ENCODE measurements around the gene CCDC148.

The CCDC148 gene

DNA sequence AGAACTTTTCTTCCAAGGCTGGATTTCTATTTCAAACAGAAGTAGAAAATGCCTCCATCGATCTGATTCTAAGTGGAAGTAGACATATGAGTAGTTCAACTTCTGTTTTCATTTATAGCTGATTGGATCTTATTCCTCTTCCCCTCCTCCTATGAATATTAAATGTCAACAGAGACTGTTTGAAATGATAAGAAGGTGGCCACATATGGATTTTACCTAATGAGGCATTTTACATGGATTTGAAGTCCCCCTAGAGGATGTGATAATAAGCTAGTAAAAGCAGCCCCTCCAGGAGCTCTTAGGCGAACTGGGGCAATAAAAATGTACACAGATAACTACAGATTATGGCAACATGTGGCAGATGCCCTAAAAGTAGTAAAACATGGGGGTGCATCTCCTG is 283.8 kb downstream of the CCDC148 start:
- ChIA-PET CTCF (interaction anchor here (0.5 to 2.1 kb wide), 6 partner anchors 26 to 148 kb away, joined by 3 to 6 read pairs (median 3); no protein-coding TSS in a partner anchor), POLR2A (no interaction called here)
- Histone ChIP-seq H3K27ac (ENCODE audit: extremely low read depth, low read depth, low read length) (no peak overlapping the region), H3K4me1 (ENCODE audit: control insufficient read depth, insufficient read depth, low read length) (no peaks in the 10 kb centered on the region; the same call in 1 of the 2 replicates), H3K9me3 (ENCODE audit: control insufficient read depth, insufficient read depth, low read depth, low read length) (no peaks in the 10 kb centered on the region), H3K4me3 (ENCODE audit: low read depth, low read length) (no peak overlapping the region), H3K36me3 (ENCODE audit: control insufficient read depth in 2 of 2, insufficient read depth in 1 of 2, low read length in 2 of 2) (no peaks in the 10 kb centered on the region)
- TF ChIP-seq ZNF843 (tag by site-specific recombination; IDR thresholded peaks at IDR 0.05) (0 out of 2 replicates have a peak, but pooled peaks have one; percentile 18), ZEB2 (tag by site-specific recombination; IDR thresholded peaks at IDR 0.05) (no peak)

DNA sequence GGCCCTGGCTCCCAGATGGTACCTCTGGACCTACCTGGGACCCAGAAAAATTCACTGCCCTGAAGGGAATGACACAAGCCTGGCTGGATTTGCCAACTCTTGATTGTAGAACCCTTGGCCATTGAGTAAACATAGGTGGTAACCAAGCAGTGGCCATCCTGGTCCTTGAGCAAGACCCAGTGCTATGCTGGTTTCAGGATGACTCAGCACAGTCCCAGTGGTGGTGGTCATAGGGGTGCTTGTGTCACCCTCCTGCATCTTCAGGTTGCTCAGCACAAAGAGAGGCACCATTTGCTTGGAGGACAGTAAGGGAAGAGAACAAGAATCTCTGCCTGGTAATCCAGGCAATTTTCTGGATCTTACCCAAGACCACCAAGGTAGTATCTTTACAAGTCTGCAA is 302.0 kb downstream of the CCDC148 start:
- Histone ChIP-seq H3K9me3 (ENCODE audit: control insufficient read depth, insufficient read depth, low read depth, low read length) (no peaks in the 10 kb centered on the region), H3K36me3 (ENCODE audit: control insufficient read depth in 2 of 2, insufficient read depth in 1 of 2, low read length in 2 of 2) (no peaks in the 10 kb centered on the region), H3K4me3 (ENCODE audit: low read depth, low read length) (no peak overlapping the region), H3K27ac (ENCODE audit: extremely low read depth, low read depth, low read length) (no peak overlapping the region), H3K4me1 (ENCODE audit: control insufficient read depth, insufficient read depth, low read length) (no peaks in the 10 kb centered on the region)
- TF ChIP-seq ZNF777 (tag by site-specific recombination; IDR thresholded peaks at IDR 0.05; ENCODE audit: borderline replicate concordance): no peak
- TF ChIP-seq ZNF521 (tag by site-specific recombination; IDR thresholded peaks at IDR 0.05): no peak
- no peak for TF ChIP-seq RBAK (tag by site-specific recombination; IDR thresholded peaks at IDR 0.05)
- TF ChIP-seq ZBTB1 (tag by site-specific recombination; IDR thresholded peaks at IDR 0.05): no peak
- no peak for TF ChIP-seq ZNF48 (tag by site-specific recombination; IDR thresholded peaks at IDR 0.05)
- no peak for TF ChIP-seq ZNF596 (tag by site-specific recombination; IDR thresholded peaks at IDR 0.05)
- no peak for TF ChIP-seq SP3 (tag by site-specific recombination; IDR thresholded peaks at IDR 0.05)
- TF ChIP-seq OVOL3 (tag by site-specific recombination; IDR thresholded peaks at IDR 0.05): no peak
- TF ChIP-seq ZIC2 (tag by site-specific recombination; IDR thresholded peaks at IDR 0.05): no peak
- TF ChIP-seq, protein P1, sequence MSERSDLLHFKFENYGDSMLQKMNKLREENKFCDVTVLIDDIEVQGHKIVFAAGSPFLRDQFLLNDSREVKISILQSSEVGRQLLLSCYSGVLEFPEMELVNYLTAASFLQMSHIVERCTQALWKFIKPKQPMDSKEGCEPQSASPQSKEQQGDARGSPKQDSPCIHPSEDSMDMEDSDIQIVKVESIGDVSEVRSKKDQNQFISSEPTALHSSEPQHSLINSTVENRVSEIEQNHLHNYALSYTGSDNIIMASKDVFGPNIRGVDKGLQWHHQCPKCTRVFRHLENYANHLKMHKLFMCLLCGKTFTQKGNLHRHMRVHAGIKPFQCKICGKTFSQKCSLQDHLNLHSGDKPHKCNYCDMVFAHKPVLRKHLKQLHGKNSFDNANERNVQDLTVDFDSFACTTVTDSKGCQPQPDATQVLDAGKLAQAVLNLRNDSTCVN (tag by site-specific recombination; optimal IDR thresholded peaks at IDR 0.05): no peak
- TF ChIP-seq ZNF621 (tag by site-specific recombination; IDR thresholded peaks at IDR 0.05): no peak
- no peak for TF ChIP-seq ZNF449 (tag by site-specific recombination; IDR thresholded peaks at IDR 0.05)
- no peak for TF ChIP-seq GLIS1 (tag by site-specific recombination; IDR thresholded peaks at IDR 0.05)
- no peak for TF ChIP-seq ZNF624 (tag by site-specific recombination; IDR thresholded peaks at IDR 0.05)
- POLR2A ChIA-PET: no interaction called here
- CTCF ChIA-PET: no interaction called here

- no peaks in the 10 kb centered on the region for H3K36me3 ChIP-seq (ENCODE audit: control insufficient read depth in 2 of 2, insufficient read depth in 1 of 2, low read length in 2 of 2)
- no peaks in the 10 kb centered on the region for H3K4me1 ChIP-seq (ENCODE audit: control insufficient read depth, insufficient read depth, low read length)
- no peak overlapping the region for H3K27ac ChIP-seq (ENCODE audit: extremely low read depth, low read depth, low read length)
- no peaks in the 10 kb centered on the region for H3K9me3 ChIP-seq (ENCODE audit: control insufficient read depth, insufficient read depth, low read depth, low read length)
- ChIA-PET POLR2A (no interaction called here), CTCF (no interaction called here)
- TF ChIP-seq ZFHX2 (tag by site-specific recombination; conservative IDR thresholded peaks at IDR 0.05) (no peak), SP3 (tag by site-specific recombination; IDR thresholded peaks at IDR 0.05) (no peak), PRDM1 (tag by site-specific recombination; IDR thresholded peaks at IDR 0.05) (no peak), ZIC2 (tag by site-specific recombination; IDR thresholded peaks at IDR 0.05) (no peak), ZXDB (tag by site-specific recombination; IDR thresholded peaks at IDR 0.05) (no peak), EGR2 (tag by site-specific recombination; IDR thresholded peaks at IDR 0.05; ENCODE audit: low read depth) (no peak)
- TF ChIP-seq, protein P2, sequence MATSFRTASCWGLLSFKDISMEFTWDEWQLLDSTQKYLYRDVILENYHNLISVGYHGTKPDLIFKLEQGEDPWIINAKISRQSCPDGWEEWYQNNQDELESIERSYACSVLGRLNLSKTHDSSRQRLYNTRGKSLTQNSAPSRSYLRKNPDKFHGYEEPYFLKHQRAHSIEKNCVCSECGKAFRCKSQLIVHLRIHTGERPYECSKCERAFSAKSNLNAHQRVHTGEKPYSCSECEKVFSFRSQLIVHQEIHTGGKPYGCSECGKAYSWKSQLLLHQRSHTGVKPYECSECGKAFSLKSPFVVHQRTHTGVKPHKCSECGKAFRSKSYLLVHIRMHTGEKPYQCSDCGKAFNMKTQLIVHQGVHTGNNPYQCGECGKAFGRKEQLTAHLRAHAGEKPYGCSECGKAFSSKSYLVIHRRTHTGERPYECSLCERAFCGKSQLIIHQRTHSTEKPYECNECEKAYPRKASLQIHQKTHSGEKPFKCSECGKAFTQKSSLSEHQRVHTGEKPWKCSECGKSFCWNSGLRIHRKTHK (tag by site-specific recombination; IDR thresholded peaks at IDR 0.05): no peak
- no peak overlapping the region for H3K4me3 ChIP-seq (ENCODE audit: low read depth, low read length)
Observed at GRCh38 chr2:158153270-158154015, 303.1 kb downstream of the CCDC148 start.
